Keratinocyte (primary cell): ENCODE results near the gene RALGAPA2. TPM values are rescaled to one million over a fixed set of nuclear protein-coding genes. Genes with fewer than 3 reads are reported as not detected.

Experiments
- DNase-seq: peaks from one replicate; pipeline ENCODE4 v3.0.0-alpha.2; 2011; ENCODE audit warnings: low read depth, missing footprints, low spot score
- FAIRE-seq: peaks from 2 replicates; lab custom pipeline; 2011; peaks lifted over from hg19 to GRCh38; lab: Jason Lieb, UNC
- H2AFZ ChIP-seq: 2 replicates; pipeline ENCODE4 v1.6.0; 2012; ENCODE audit warnings: low read length, control low read depth, inconsistent platforms; ENCODE audit not compliant: control insufficient read depth
- H3K27ac ChIP-seq: 2 replicates; pipeline ENCODE4 v1.5.1; 2011; ENCODE audit warnings: low read length; ENCODE audit not compliant: control insufficient read depth, insufficient read depth
- H3K27me3 ChIP-seq: 3 replicates; pipeline ENCODE4 v1.6.0; 2011; ENCODE audit warnings: low read length; ENCODE audit not compliant: control insufficient read depth, insufficient read depth; ENCODE audit errors: extremely low read depth
- H3K36me3 ChIP-seq, 2 experiments: 2 replicates in 1 of 2; 3 replicates in 1 of 2; pipeline ENCODE4 v1.5.1; 2011; ENCODE audit warnings: low read length in 2 of 2, mild to moderate bottlenecking in 1 of 2; ENCODE audit not compliant: control insufficient read depth in 2 of 2, insufficient read depth in 2 of 2; ENCODE audit errors: extremely low read depth in 1 of 2
- H3K4me1 ChIP-seq: 3 replicates; pipeline ENCODE4 v1.5.1; 2011; ENCODE audit warnings: low read length; ENCODE audit not compliant: control insufficient read depth, insufficient read depth; ENCODE audit errors: extremely low read depth
- H3K4me2 ChIP-seq: 3 replicates; pipeline ENCODE4 v1.6.0; 2011; ENCODE audit warnings: low read depth, low read length; ENCODE audit not compliant: control insufficient read depth, insufficient read depth; ENCODE audit errors: extremely low read depth
- H3K4me3 ChIP-seq, 3 experiments: fragments of 200-600 bp in 1 of 3; sonication (generic) in 1 of 3; 2 replicates in 2 of 3; 3 replicates in 1 of 3; pipeline ENCODE4 v1.5.1; 2011 to 2016; ENCODE audit warnings: low read length in 3 of 3, mild to moderate bottlenecking in 3 of 3, control low read depth in 2 of 3, inconsistent platforms in 1 of 3, low read depth in 1 of 3, mixed read lengths in 1 of 3, mixed run types in 1 of 3, moderate library complexity in 1 of 3; ENCODE audit not compliant: control insufficient read depth in 2 of 3, insufficient read depth in 2 of 3; ENCODE audit errors: extremely low read depth in 1 of 3
- H3K79me2 ChIP-seq: 2 replicates; pipeline ENCODE4 v1.6.0; 2012; ENCODE audit warnings: low read length; ENCODE audit not compliant: control insufficient read depth, insufficient read depth
- H3K9ac ChIP-seq: 3 replicates; pipeline ENCODE4 v1.6.0; 2011; ENCODE audit warnings: low read length; ENCODE audit not compliant: control insufficient read depth, insufficient read depth; ENCODE audit errors: extremely low read depth
- H3K9me1 ChIP-seq: 3 replicates; pipeline ENCODE4 v1.6.0; 2011; ENCODE audit warnings: low read length; ENCODE audit not compliant: control insufficient read depth, insufficient read depth; ENCODE audit errors: extremely low read depth
- H3K9me3 ChIP-seq: 2 replicates; pipeline ENCODE4 v1.5.1; 2012; ENCODE audit warnings: low read depth, low read length; ENCODE audit not compliant: control insufficient read depth
- H4K20me1 ChIP-seq: 3 replicates; pipeline ENCODE4 v1.6.0; 2011; ENCODE audit warnings: low read length; ENCODE audit not compliant: control insufficient read depth, insufficient read depth; ENCODE audit errors: extremely low read depth
- EZH2 ChIP-seq: IDR thresholded peaks from one replicate; pipeline ENCODE4 v1.6.1; 2012; ENCODE audit warnings: inconsistent platforms, mild to moderate bottlenecking, low read length, moderate library complexity
- dilution Hi-C: fragments of 300-500 bp; cut with MboI; formaldehyde crosslinking; loops from one replicate; pipeline ENCODE4 v1.7.0; 2020; ENCODE audit warnings: low sequenced_read_pairs; ENCODE audit not compliant: extremely low pct_ligation_motif_present
- polyA plus RNA-seq, 5 experiments: library from polyadenylated mRNA; depleted of rRNA in 3 of 5; stranded (reverse) in 3 of 5; stranded (forward) in 1 of 5; unstranded in 1 of 5; fragments of >200 nt; gene quantifications; 1 replicate in 1 of 5; 2 replicates in 3 of 5; 3 replicates in 1 of 5; pipeline versions ENCODE4 v1.2.1 to v1.2.3, GENCODE V29; 2011 to 2012; ENCODE audit warnings: missing spikeins in 2 of 5, low read depth in 1 of 5, low replicate concordance in 1 of 5
- TF ChIP-seq, protein P1 (sequence below), 3 experiments: IDR thresholded peaks in 1 of 3; conservative IDR thresholded peaks in 1 of 3; optimal IDR thresholded peaks in 1 of 3; 2 replicates in 2 of 3; 3 replicates in 1 of 3; pipeline versions ENCODE3 to v1.5.1; 2011; ENCODE audit warnings: low read length in 3 of 3, mild to moderate bottlenecking in 3 of 3, moderate library complexity in 2 of 3, control low read depth in 1 of 3, inconsistent platforms in 1 of 3; ENCODE audit not compliant: insufficient read depth in 2 of 3; ENCODE audit errors: extremely low read depth in 1 of 3

RALGAPA2 gene
- polyA plus RNA-seq, 1 donor (not counting 4 experiments of a cell fraction or from before 2014, with no cell fraction given), result 3.2 TPM

DNA sequence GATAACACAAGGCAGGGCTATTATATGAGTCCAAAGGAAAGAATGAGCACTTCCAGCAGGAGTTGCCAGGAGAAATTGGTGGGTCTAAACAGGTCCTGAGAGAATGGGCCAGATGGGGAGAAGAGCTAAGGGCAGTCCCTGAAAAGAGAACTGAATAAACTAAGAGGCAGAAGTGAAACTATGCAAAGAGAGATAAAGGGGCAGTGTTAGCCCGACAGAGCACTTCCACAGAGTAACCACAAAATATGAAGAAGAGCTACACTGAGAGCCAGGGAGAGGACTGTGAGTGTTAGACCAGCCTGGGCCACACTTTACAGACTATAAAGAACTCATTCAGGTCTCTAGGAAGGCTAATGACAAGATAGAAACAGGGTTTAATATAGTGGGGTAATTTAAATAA lies 43.8 kb downstream of the RALGAPA2 start:
- Histone ChIP-seq H3K9me3 (no peaks in the 10 kb centered on the region), H3K4me1 (no peaks in the 10 kb centered on the region), H3K27me3 (no peaks in the 10 kb centered on the region), H3K4me2 (no peak overlapping the region), H3K36me3 (peaks cover 0 to 1% of the 10 kb centered on the region in 2 experiments), H3K9me1 (no peaks in the 10 kb centered on the region), H3K27ac (no peak overlapping the region), H3K9ac (no peak overlapping the region), H3K4me3 (no peak overlapping the region), H2AFZ (no peak overlapping the region), H3K79me2 (no peaks in the 10 kb centered on the region), H4K20me1 (no peaks in the 10 kb centered on the region)
- dilution Hi-C loops, result no loop called here
- DNase-seq, result no peak
- no peak for FAIRE-seq
- TF ChIP-seq EZH2, result no peak
- TF ChIP-seq, protein P1, sequence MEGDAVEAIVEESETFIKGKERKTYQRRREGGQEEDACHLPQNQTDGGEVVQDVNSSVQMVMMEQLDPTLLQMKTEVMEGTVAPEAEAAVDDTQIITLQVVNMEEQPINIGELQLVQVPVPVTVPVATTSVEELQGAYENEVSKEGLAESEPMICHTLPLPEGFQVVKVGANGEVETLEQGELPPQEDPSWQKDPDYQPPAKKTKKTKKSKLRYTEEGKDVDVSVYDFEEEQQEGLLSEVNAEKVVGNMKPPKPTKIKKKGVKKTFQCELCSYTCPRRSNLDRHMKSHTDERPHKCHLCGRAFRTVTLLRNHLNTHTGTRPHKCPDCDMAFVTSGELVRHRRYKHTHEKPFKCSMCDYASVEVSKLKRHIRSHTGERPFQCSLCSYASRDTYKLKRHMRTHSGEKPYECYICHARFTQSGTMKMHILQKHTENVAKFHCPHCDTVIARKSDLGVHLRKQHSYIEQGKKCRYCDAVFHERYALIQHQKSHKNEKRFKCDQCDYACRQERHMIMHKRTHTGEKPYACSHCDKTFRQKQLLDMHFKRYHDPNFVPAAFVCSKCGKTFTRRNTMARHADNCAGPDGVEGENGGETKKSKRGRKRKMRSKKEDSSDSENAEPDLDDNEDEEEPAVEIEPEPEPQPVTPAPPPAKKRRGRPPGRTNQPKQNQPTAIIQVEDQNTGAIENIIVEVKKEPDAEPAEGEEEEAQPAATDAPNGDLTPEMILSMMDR (optimal IDR thresholded peaks at IDR 0.05 in 1 of 3, IDR thresholded peaks at IDR 0.05 in 1 of 3, conservative IDR thresholded peaks at IDR 0.05 in 1 of 3; ENCODE audit: extremely low read depth in 1 of 3, insufficient read depth in 2 of 3, low read length in 3 of 3), result no peak

DNA sequence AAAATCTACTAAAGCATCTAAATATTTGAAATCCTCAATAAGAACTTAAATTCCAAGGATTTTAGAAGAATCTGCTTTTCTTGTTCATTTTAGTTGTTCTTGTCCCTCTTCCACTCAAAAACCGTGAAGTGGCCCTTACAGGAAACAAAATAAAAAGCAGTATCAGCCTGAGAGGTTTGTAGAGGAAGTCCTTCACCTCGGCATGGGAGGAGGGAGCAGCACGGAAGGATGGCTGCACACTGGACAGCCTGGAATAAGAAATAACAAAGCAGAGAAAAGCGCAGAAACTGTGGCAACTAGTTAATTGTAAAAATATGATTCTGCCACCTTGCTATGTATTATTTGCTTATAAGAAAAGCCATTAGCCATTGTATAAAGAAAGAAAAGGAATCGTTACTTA lies 46.1 kb downstream of the RALGAPA2 start:
- no peaks in the 10 kb centered on the region for H3K4me1 ChIP-seq
- TF ChIP-seq, protein P1 (optimal IDR thresholded peaks at IDR 0.05 in 1 of 3, IDR thresholded peaks at IDR 0.05 in 1 of 3, conservative IDR thresholded peaks at IDR 0.05 in 1 of 3; ENCODE audit: extremely low read depth in 1 of 3, insufficient read depth in 2 of 3, low read length in 3 of 3), result no peak
- no peak for TF ChIP-seq EZH2
- no peaks in the 10 kb centered on the region for H4K20me1 ChIP-seq
- H3K79me2 ChIP-seq, result no peaks in the 10 kb centered on the region
- FAIRE-seq (no peak), DNase-seq (no peak)
- peaks cover 0 to 1% of the 10 kb centered on the region in 2 experiments for H3K36me3 ChIP-seq
- H3K9me3 ChIP-seq, result no peaks in the 10 kb centered on the region
- H3K4me3 ChIP-seq, result no peak overlapping the region
- dilution Hi-C loops, result no loop called here
- H3K27me3 ChIP-seq, result no peaks in the 10 kb centered on the region
- H3K9me1 ChIP-seq, result no peaks in the 10 kb centered on the region
- no peak overlapping the region for H3K9ac ChIP-seq
- H3K4me2 ChIP-seq, result no peak overlapping the region
- no peak overlapping the region for H3K27ac ChIP-seq
- H2AFZ ChIP-seq, result no peak overlapping the region
